Right cardiac atrium (tissue), 5 donors: ENCODE measurements around the gene GOLGA5. TPM values are rescaled to one million over a fixed set of nuclear protein-coding genes. Genes with fewer than 3 reads are reported as not detected.
"Not testable (repeated sequence)": the region's sequence is repeated elsewhere in the genome, so short reads cannot be mapped to it uniquely, and the experiment has no call there.

ENCODE experiments used
- ATAC-seq, 2 donors: fragments of 200-7000 bp; cut with Tn5 transposase; one replicate each; pipeline versions ENCODE4 v1.8.0 to v1.9.1; 2020; ENCODE audit warnings: moderate library complexity in 2 of 2, mild to moderate bottlenecking in 1 of 2
- DNase-seq, 3 donors: peaks; one replicate each; pipeline ENCODE4 v3.0.0-alpha.2; 2020
- H3K27ac ChIP-seq: one replicate; pipeline ENCODE4 v1.5.1; 2013; ENCODE audit warnings: mild to moderate bottlenecking, low read length, control low read depth, moderate library complexity
- H3K27me3 ChIP-seq: one replicate; pipeline ENCODE4 v1.6.1; 2013; ENCODE audit not compliant: control insufficient read depth, insufficient read depth
- H3K4me1 ChIP-seq: one replicate; pipeline ENCODE4 v1.6.1; 2013; ENCODE audit warnings: low read length; ENCODE audit not compliant: control insufficient read depth, insufficient read depth
- H3K4me3 ChIP-seq: one replicate; pipeline ENCODE4 v1.5.1; 2013; ENCODE audit warnings: low read length, control low read depth
- H3K9me3 ChIP-seq: one replicate; pipeline ENCODE4 v1.6.1; 2013; ENCODE audit warnings: low read length; ENCODE audit not compliant: control insufficient read depth
- WGBS: extraction: QIAGEN DNeasy Blood & Tissue Kit; methylation state at CpG from one replicate; pipeline ENCODE4 v1.1.7; 2013; 5-methylcytosine and 5-hydroxymethylcytosine counted together
- intact Hi-C, 4 donors: fragments of 100-400 bp; cut with DNase I; formaldehyde crosslinking; loops; one replicate each; pipeline versions ENCODE4 v1.11.0 to v1.14.0; 2022 to 2023
- polyA plus RNA-seq: library from polyadenylated mRNA; stranded (reverse); fragments of 200-250 nt; gene quantifications from one replicate; pipeline ENCODE4 v1.2.3, GENCODE V29; 2013
- total RNA-seq, 4 donors: library from RNA; stranded (reverse); fragmentation: NEBNext Ultra II Directional; extraction: Animal tissue kit (Norgen Biotek cat#: 25700); gene quantifications; one replicate each; pipeline ENCODE4 v1.2.1, GENCODE V29; 2021
- donor health status: healthy with polysubstance abuse.
- donor health status: DM: no; HTN: yes; CAD: no.
- donor health status: DM: no; HTN: no; CAD: no.
- donor health status: DM: no; HTN: yes; CAD: no; lungs with severe emphysema.
- donor health status: DM: yes; HTN: yes; CAD: no.

The GOLGA5 gene
- total and polyA plus RNA-seq, 5 donors: 21.0 to 26.7 (median 24.4) TPM

DNA sequence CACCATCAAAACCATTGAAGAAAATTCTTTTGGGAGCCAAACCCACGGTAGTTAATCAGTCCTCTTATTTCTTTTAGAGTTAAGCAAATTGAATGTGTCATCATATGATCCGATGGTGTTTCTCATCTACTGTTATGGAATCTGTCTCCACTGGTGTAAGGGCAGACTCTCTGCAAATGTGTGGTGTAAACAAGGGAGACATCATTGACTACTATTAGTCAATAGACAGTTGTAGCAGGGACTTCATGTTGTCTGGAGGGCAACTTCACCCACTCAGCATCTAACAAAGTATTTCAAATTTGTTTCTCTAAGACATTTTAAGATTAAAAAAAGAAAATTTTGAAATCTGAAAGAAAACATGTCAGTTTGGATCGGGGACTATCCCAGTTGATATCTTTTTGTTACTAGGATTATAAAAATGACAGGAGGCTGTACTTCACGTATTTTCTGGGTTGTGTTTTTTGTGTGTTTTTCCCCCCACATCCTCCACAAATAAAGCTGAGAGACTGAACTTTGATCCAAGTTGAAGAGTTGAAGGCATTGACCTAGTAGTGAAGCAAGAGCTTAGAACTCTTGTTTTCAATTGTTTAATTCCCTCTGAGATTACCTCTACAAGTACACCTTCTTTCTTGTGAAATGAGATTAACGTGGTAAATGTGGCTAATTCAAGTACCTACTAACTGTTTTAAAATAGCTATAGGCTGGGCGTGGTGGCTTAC, 4.0 kb downstream of the GOLGA5 start:
- intact Hi-C loops: no loop called here
- H3K4me1 ChIP-seq: no peaks in the 10 kb centered on the region
- H3K27me3 ChIP-seq: no peaks in the 10 kb centered on the region
- no peaks in the 10 kb centered on the region for H3K9me3 ChIP-seq
- no peak for ATAC-seq
- no peak overlapping the region for H3K4me3 ChIP-seq
- no peak overlapping the region for H3K27ac ChIP-seq
- no peak for DNase-seq
- WGBS: 82% methylated on average over 6 of the region's 6 CpGs

GRCh38 chr14:92798811-92799210, 4.7 kb downstream of the GOLGA5 start:
- Histone ChIP-seq H3K9me3 (no peaks in the 10 kb centered on the region), H3K4me3 (no peak overlapping the region), H3K27me3 (no peaks in the 10 kb centered on the region), H3K27ac (no peak overlapping the region), H3K4me1 (no peaks in the 10 kb centered on the region)
- DNase-seq (no peak), ATAC-seq (no peak)
- WGBS: 82% methylated on average over 10 of the region's 10 CpGs
- intact Hi-C loops: no loop called here

GRCh38 chr14:92800012-92800411, 5.9 kb downstream of the GOLGA5 start:
- WGBS: 78% methylated on average over 1 of the region's 1 CpG
- DNase-seq: no peak
- Histone ChIP-seq H3K27me3 (no peaks in the 10 kb centered on the region), H3K27ac (no peak overlapping the region), H3K4me1 (no peaks in the 10 kb centered on the region), H3K9me3 (no peaks in the 10 kb centered on the region), H3K4me3 (no peak overlapping the region)
- no peak for ATAC-seq
- intact Hi-C loops: no loop called here

GRCh38 chr14:92800525-92800924, 6.4 kb downstream of the GOLGA5 start:
- Histone ChIP-seq H3K9me3 (no peaks in the 10 kb centered on the region), H3K4me1 (no peaks in the 10 kb centered on the region), H3K4me3 (no peak overlapping the region), H3K27me3 (no peaks in the 10 kb centered on the region), H3K27ac (no peak overlapping the region)
- intact Hi-C loops: no loop called here
- ATAC-seq (no peak), DNase-seq (no peak)
- 53% methylated on average over 3 of the region's 3 CpGs for WGBS

DNA sequence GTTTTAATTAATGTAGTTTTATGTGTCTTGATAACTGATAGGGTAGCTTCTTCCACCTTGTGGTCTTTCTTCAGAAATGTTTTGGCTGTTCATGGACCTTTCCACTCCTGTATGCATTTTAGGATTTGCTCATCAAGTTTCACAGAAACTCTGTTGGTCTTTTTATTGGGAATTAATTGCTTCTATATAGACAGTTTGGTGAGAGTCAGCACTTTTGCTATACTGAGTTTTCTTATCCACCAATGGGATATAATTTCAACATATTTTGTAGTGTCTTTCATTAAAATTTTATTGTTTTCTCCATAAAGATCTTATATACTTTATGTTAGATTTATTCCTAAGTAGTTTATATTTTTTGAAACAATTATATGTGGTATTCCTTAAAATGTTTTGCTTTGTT, 7.8 kb downstream of the GOLGA5 start:
- intact Hi-C loops: no loop called here
- Histone ChIP-seq H3K4me3 (no peak overlapping the region), H3K27me3 (no peaks in the 10 kb centered on the region), H3K4me1 (no peaks in the 10 kb centered on the region), H3K9me3 (no peaks in the 10 kb centered on the region), H3K27ac (no peak overlapping the region)
- no peak for ATAC-seq
- no peak for DNase-seq

DNA sequence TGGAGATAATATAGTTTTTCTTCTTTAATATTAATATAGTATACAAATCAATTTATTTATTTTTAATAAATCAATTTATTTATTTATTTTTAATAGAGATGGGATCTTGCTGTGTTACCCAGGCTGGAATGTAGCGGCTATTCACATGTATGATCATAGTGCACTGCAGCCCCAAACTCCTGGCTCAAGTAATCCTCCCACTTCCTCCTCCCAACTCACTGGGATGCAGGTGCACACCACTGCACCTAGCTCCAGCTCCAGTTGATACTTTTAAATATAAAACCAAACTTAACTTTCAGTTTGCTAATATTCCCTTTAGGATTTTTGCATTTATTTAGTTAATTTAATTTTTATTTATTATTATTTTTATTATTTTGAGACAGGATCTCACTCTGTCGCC, 8.6 kb downstream of the GOLGA5 start:
- no peaks in the 10 kb centered on the region for H3K4me1 ChIP-seq
- WGBS: 97% methylated on average over 2 of the region's 2 CpGs
- H3K27me3 ChIP-seq: no peaks in the 10 kb centered on the region
- H3K9me3 ChIP-seq: no peaks in the 10 kb centered on the region
- DNase-seq: no peak
- H3K27ac ChIP-seq: no peak overlapping the region
- no peak overlapping the region for H3K4me3 ChIP-seq
- intact Hi-C loops: no loop called here
- ATAC-seq: no peak

- intact Hi-C loops: no loop called here
- ATAC-seq: no peak
- no peaks in the 10 kb centered on the region for H3K9me3 ChIP-seq
- no peaks in the 10 kb centered on the region for H3K4me1 ChIP-seq
- 91% methylated on average over 3 of the region's 3 CpGs for WGBS
- no peak for DNase-seq
- no peak overlapping the region for H3K27ac ChIP-seq
- H3K27me3 ChIP-seq: no peaks in the 10 kb centered on the region
- H3K4me3 ChIP-seq: no peak overlapping the region
Observed at GRCh38 chr14:92813201-92813600, 19.1 kb downstream of the GOLGA5 start.

DNA sequence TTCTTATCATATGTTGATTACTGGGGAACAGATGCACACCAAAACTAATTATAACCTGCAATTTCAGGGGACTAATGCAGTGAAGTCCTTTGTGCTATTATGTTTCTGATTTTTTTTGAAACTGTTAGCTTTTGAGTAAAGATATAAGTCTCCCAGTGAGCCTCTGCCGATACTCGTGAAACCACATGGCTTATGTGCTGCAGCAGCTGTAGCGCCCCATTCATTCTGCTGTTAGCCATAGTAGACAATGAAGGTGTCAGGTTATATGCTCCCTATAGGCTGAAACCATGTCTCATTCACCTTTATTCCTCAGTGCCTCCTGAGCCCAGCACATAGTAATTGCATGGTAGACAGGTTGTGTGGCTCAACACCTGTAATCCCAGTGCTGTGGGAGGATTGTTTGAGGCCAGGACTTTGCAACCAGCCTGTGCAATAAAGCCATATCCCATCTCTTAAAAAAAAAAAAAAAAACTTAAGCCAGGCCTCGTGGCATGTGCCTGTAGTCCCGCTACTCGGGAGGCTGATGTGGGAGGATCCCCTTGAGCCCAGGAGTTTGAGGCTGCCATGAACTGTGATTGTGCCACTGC, 25.0 kb downstream of the GOLGA5 start:
- 91% methylated on average over 6 of the region's 6 CpGs for WGBS
- Histone ChIP-seq H3K27ac (no peak overlapping the region), H3K9me3 (no peaks in the 10 kb centered on the region), H3K4me3 (no peak overlapping the region), H3K27me3 (no peaks in the 10 kb centered on the region), H3K4me1 (no peaks in the 10 kb centered on the region)
- intact Hi-C loops: no loop called here
- no peak for ATAC-seq
- no peak for DNase-seq

- WGBS: 74% methylated on average over 13 of the region's 13 CpGs
- H3K9me3 ChIP-seq, H3K4me1 ChIP-seq, H3K4me3 ChIP-seq, H3K27me3 ChIP-seq, ATAC-seq, H3K27ac ChIP-seq, DNase-seq, intact Hi-C loops: not testable (repeated sequence)
Observed at GRCh38 chr14:92819680-92820535, 25.8 kb downstream of the GOLGA5 start.

DNA sequence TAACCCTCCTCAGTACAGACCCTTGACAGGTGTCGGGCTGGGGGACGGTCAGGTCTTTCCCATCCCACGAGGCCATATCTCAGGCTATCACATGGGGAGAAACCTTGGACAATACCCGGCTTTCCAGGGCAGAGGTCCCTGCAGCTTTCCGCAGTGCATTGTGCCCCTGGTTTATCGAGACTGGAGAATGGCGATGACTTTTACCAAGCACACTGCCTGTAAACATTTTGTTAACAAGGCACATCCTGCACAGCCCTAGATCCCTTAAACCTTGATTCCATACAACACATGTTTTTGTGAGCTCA, 26.4 kb downstream of the GOLGA5 start:
- H3K4me3 ChIP-seq, intact Hi-C loops, H3K9me3 ChIP-seq, H3K4me1 ChIP-seq, ATAC-seq, H3K27me3 ChIP-seq, H3K27ac ChIP-seq: not testable (repeated sequence)
- WGBS: 71% methylated on average over 7 of the region's 7 CpGs
- DNase-seq: peak in 1 of 3 donors; percentile 50

- no peak overlapping the region for H3K27ac ChIP-seq
- intact Hi-C loops: no loop called here
- 79% methylated on average over 2 of the region's 2 CpGs for WGBS
- H3K4me1 ChIP-seq: no peaks in the 10 kb centered on the region
- H3K4me3 ChIP-seq: no peak overlapping the region
- no peaks in the 10 kb centered on the region for H3K9me3 ChIP-seq
- H3K27me3 ChIP-seq: no peaks in the 10 kb centered on the region
- DNase-seq (no peak), ATAC-seq (no peak)
Observed at GRCh38 chr14:92830902-92831301, 36.8 kb downstream of the GOLGA5 start.
